WTC11 (cell line): ENCODE data around the gene EBI3. TPM values are rescaled to one million over a fixed set of nuclear protein-coding genes. Genes with fewer than 3 reads are reported as not detected.

ENCODE experiments used
- ATAC-seq: fragments of 200-7000 bp; cut with Tn5 transposase; 2 replicates; pipeline ENCODE4 v1.10.0; 2021; ENCODE audit warnings: mild to moderate bottlenecking, moderate library complexity
- CTCF ChIA-PET: fragments of 300-600 bp; sonication (Branson Sonifier 250); formaldehyde crosslinking; loops from one replicate; lab custom pipeline; 2021; ENCODE audit warnings: antibody characterized with exemption; lab: Charles Lee
- POLR2A ChIA-PET: fragments of 350-600 bp; sonication (Branson Sonifier 250); formaldehyde crosslinking; loops from one replicate; lab custom pipeline; 2021; ENCODE audit warnings: antibody characterized with exemption; lab: Charles Lee
- DNase-seq: peaks from one replicate; pipeline ENCODE4 v3.0.0; 2021; ENCODE audit warnings: low spot score
- H3K27ac Mint-ChIP-seq: 2 replicates; pipeline ENCODE4 v1.8.0; 2021; ENCODE audit warnings: mixed read lengths
- H3K27me3 Mint-ChIP-seq: 2 replicates; pipeline ENCODE4 v1.8.0; 2021; ENCODE audit warnings: low read depth, mild to moderate bottlenecking, moderate library complexity, mixed read lengths
- H3K36me3 Mint-ChIP-seq: 2 replicates; pipeline ENCODE4 v1.8.0; 2021; ENCODE audit warnings: mixed read lengths
- H3K4me1 Mint-ChIP-seq: 2 replicates; pipeline ENCODE4 v1.8.0; 2022; ENCODE audit warnings: mixed read lengths
- H3K4me3 Mint-ChIP-seq: 2 replicates; pipeline ENCODE4 v1.8.0; 2021; ENCODE audit warnings: mild to moderate bottlenecking, moderate library complexity, mixed read lengths
- H3K9me3 Mint-ChIP-seq: 2 replicates; pipeline ENCODE4 v1.8.0; 2021; ENCODE audit warnings: mixed read lengths
- FOXJ3 ChIP-seq: sonication (generic); formaldehyde crosslinking; IDR thresholded peaks from 2 replicates; pipeline ENCODE4 v1.9.0; 2021; ENCODE audit warnings: missing genetic modification reagents, mild to moderate bottlenecking, borderline replicate concordance
- FOXP1 ChIP-seq: sonication (generic); formaldehyde crosslinking; IDR thresholded peaks from 2 replicates; pipeline ENCODE4 v1.8.0; 2022; ENCODE audit warnings: missing genetic modification reagents, mild to moderate bottlenecking, moderate library complexity, borderline replicate concordance
- IRF2 ChIP-seq: sonication (generic); formaldehyde crosslinking; IDR thresholded peaks from 2 replicates; pipeline ENCODE4 v1.8.0; 2022; ENCODE audit warnings: low read depth, missing genetic modification reagents, borderline replicate concordance
- NR3C1 ChIP-seq: sonication (generic); formaldehyde crosslinking; conservative IDR thresholded peaks from 2 replicates; pipeline ENCODE4 v1.8.1; 2023; ENCODE audit warnings: low read depth, mild to moderate bottlenecking, missing genetic modification reagents
- PRRX2 ChIP-seq: fragments of 250-450 bp; sonication (Bioruptor Pico); IDR thresholded peaks from 2 replicates; pipeline ENCODE4 v1.8.0; 2021; ENCODE audit warnings: mild to moderate bottlenecking
- RORB ChIP-seq: fragments of 250-450 bp; sonication (Bioruptor Pico); IDR thresholded peaks from 2 replicates; pipeline ENCODE4 v1.9.0; 2021; ENCODE audit warnings: mild to moderate bottlenecking
- SP1 ChIP-seq: sonication (generic); formaldehyde crosslinking; conservative IDR thresholded peaks from 2 replicates; pipeline ENCODE4 v1.8.1; 2022; ENCODE audit warnings: missing genetic modification reagents
- TCF7 ChIP-seq: sonication (generic); formaldehyde crosslinking; IDR thresholded peaks from 2 replicates; pipeline ENCODE4 v1.8.0; 2022; ENCODE audit warnings: mild to moderate bottlenecking, low read depth, missing genetic modification reagents, moderate library complexity
- TP53 ChIP-seq: sonication (generic); formaldehyde crosslinking; IDR thresholded peaks from 2 replicates; pipeline ENCODE4 v1.8.1; 2023; ENCODE audit warnings: mild to moderate bottlenecking, missing genetic modification reagents
- total RNA-seq: library from RNA; stranded (reverse); gene quantifications from 3 replicates; pipeline ENCODE4 v1.2.3, GENCODE V29; 2021
- TF ChIP-seq, protein P1 (sequence below): sonication (generic); formaldehyde crosslinking; IDR thresholded peaks from 2 replicates; pipeline ENCODE4 v1.8.1; 2023; ENCODE audit warnings: mild to moderate bottlenecking, missing genetic modification reagents, borderline replicate concordance
- TF ChIP-seq, protein P2 (sequence below): sonication (generic); formaldehyde crosslinking; IDR thresholded peaks from 2 replicates; pipeline ENCODE4 v1.8.1; 2022; ENCODE audit warnings: mild to moderate bottlenecking, missing genetic modification reagents, moderate library complexity, borderline replicate concordance
- TF ChIP-seq, protein P3 (sequence below): sonication (generic); formaldehyde crosslinking; IDR thresholded peaks from 2 replicates; pipeline ENCODE4 v1.8.0; 2023; ENCODE audit warnings: missing genetic modification reagents
- TF ChIP-seq, protein P4 (sequence below): fragments of 250-450 bp; sonication (Bioruptor Pico); conservative IDR thresholded peaks from 2 replicates; pipeline ENCODE4 v1.9.0; 2021; ENCODE audit warnings: mild to moderate bottlenecking
- TF ChIP-seq, protein P5 (sequence below): sonication (generic); formaldehyde crosslinking; IDR thresholded peaks from 2 replicates; pipeline ENCODE4 v1.8.1; 2022; ENCODE audit warnings: missing genetic modification reagents, borderline replicate concordance
- TF ChIP-seq, protein P6 (sequence below): sonication (generic); formaldehyde crosslinking; IDR thresholded peaks from 2 replicates; pipeline ENCODE4 v1.8.1; 2023; ENCODE audit warnings: mild to moderate bottlenecking, moderate library complexity, missing genetic modification reagents
- TF ChIP-seq, protein P7 (sequence below): fragments of 250-450 bp; sonication (Bioruptor Pico); IDR thresholded peaks from 2 replicates; pipeline ENCODE4 v1.9.0; 2021; ENCODE audit warnings: mild to moderate bottlenecking

The EBI3 gene
- total RNA-seq, 1 experiment from 2014 or later = 0.81 TPM

DNA sequence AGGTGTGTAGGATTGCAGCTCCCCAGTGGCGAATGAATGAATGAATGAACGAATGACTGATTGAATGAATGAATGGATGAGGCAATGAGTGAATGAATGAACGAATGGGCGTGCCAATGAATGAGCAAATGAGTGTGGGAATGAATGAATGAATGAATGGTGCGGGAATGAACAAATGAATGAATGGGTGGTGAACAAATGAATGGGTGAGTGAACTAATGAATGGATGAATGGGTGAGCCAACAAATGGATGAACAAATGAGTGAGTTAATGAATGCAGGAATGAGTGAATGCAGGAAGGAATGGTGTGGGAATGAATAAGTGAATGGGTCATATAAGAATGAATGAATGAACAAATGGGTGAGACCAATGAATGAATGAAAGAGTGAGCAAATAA is 32.1 kb upstream of the EBI3 start (continued):
- TF ChIP-seq, protein P1, sequence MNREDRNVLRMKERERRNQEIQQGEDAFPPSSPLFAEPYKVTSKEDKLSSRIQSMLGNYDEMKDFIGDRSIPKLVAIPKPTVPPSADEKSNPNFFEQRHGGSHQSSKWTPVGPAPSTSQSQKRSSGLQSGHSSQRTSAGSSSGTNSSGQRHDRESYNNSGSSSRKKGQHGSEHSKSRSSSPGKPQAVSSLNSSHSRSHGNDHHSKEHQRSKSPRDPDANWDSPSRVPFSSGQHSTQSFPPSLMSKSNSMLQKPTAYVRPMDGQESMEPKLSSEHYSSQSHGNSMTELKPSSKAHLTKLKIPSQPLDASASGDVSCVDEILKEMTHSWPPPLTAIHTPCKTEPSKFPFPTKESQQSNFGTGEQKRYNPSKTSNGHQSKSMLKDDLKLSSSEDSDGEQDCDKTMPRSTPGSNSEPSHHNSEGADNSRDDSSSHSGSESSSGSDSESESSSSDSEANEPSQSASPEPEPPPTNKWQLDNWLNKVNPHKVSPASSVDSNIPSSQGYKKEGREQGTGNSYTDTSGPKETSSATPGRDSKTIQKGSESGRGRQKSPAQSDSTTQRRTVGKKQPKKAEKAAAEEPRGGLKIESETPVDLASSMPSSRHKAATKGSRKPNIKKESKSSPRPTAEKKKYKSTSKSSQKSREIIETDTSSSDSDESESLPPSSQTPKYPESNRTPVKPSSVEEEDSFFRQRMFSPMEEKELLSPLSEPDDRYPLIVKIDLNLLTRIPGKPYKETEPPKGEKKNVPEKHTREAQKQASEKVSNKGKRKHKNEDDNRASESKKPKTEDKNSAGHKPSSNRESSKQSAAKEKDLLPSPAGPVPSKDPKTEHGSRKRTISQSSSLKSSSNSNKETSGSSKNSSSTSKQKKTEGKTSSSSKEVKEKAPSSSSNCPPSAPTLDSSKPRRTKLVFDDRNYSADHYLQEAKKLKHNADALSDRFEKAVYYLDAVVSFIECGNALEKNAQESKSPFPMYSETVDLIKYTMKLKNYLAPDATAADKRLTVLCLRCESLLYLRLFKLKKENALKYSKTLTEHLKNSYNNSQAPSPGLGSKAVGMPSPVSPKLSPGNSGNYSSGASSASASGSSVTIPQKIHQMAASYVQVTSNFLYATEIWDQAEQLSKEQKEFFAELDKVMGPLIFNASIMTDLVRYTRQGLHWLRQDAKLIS = no peak
- no peak for TF ChIP-seq RORB (CRISPR knock-in tag)
- TF ChIP-seq, protein P2, sequence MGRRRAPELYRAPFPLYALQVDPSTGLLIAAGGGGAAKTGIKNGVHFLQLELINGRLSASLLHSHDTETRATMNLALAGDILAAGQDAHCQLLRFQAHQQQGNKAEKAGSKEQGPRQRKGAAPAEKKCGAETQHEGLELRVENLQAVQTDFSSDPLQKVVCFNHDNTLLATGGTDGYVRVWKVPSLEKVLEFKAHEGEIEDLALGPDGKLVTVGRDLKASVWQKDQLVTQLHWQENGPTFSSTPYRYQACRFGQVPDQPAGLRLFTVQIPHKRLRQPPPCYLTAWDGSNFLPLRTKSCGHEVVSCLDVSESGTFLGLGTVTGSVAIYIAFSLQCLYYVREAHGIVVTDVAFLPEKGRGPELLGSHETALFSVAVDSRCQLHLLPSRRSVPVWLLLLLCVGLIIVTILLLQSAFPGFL = no peak
- TF ChIP-seq TCF7 (CRISPR knock-in tag) = no peak
- no peak for TF ChIP-seq SP1
- TF ChIP-seq, protein P3, sequence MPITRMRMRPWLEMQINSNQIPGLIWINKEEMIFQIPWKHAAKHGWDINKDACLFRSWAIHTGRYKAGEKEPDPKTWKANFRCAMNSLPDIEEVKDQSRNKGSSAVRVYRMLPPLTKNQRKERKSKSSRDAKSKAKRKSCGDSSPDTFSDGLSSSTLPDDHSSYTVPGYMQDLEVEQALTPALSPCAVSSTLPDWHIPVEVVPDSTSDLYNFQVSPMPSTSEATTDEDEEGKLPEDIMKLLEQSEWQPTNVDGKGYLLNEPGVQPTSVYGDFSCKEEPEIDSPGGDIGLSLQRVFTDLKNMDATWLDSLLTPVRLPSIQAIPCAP = no peak
- no peak for TF ChIP-seq NR3C1
- TF ChIP-seq TP53 (CRISPR knock-in tag) = no peak
- TF ChIP-seq FOXP1 (CRISPR knock-in tag) = no peak
- TF ChIP-seq, protein P4, sequence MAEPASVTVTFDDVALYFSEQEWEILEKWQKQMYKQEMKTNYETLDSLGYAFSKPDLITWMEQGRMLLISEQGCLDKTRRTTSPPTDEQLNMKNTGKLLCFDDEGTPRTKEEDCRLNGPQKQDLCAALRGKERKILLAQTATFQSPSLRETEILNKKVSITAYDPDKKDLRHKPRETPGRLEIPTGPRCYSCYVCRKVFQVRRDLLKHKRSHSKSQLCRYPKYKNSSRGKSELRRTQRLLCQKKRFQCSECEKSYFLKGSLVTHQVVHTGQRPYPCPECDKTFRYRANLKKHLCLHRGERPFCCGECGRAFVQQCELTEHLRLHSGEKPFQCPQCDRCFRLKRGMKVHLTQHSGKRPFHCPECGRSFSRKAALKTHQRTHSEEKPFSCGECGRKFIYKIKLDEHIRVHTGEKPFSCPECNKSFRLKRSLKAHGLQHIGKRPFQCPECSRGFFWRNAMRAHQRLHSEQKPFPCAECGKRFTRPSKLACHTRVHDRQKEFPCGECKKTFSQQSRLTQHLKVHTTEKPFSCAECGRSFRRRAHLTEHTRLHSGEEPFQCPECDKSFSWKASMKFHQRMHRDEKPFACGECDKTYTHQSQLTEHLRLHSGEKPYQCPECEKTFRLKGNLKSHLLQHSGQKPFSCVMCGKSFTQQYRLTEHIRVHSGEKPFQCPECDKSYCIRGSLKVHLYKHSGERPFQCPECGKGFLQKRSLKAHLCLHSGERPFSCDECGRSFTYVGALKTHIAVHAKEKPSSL = no peak
- TF ChIP-seq, protein P5, sequence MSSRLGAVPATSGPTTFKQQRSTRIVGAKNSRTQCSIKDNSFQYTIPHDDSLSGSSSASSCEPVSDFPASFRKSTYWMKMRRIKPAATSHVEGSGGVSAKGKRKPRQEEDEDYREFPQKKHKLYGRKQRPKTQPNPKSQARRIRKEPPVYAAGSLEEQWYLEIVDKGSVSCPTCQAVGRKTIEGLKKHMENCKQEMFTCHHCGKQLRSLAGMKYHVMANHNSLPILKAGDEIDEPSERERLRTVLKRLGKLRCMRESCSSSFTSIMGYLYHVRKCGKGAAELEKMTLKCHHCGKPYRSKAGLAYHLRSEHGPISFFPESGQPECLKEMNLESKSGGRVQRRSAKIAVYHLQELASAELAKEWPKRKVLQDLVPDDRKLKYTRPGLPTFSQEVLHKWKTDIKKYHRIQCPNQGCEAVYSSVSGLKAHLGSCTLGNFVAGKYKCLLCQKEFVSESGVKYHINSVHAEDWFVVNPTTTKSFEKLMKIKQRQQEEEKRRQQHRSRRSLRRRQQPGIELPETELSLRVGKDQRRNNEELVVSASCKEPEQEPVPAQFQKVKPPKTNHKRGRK (CRISPR knock-in tag) = no peak

DNA sequence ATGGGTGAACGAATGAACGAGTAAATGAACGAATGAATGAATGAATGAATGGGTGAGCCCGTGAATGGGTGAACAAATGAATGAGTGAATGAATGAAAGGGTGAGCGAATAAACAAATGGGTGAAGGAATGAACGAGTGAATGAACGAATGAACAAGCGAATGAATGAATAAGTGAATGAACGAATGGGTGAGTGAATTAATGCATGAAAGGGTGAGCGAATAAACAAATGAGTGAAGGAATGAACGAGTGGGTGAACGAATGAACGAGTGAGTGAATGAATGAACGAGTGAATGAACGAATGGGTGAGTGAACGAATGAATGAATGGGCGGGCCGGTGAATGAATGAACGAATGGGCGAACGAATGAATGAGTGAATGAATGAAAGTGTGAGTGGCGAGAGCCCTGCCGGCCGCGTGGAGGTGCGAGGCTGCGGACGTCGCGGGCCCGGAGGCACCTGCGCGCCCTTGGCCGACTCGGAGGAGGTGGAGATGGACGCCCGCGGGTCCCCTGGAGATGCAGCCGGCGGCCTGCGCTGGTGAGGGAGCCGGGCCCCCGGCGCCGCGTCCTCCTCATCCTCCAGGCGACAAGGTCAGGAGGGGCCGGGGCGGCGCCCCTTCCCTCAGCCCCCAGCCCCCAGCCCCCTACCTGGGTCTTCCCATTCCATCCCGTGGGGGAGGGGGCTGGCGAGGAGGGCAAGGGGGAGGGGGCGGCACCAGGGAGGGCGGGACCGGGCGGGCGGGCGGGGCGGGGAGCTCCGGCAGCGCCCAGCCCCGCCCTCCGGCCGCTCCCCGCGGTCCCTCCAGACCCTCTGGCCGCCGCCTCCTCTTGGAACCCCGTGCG is 31.5 kb upstream of the EBI3 start:
- no peak overlapping the region; the same call in 1 of the 2 replicates for H3K27ac Mint-ChIP-seq
- peak overlapping the region; percentile 70 for H3K4me3 Mint-ChIP-seq
- H3K27me3 Mint-ChIP-seq = peaks cover 53% of the 10 kb centered on the region
- peaks cover 23% of the 10 kb centered on the region for H3K4me1 Mint-ChIP-seq
- ATAC-seq (peak; percentile 72), DNase-seq (peak; percentile 77)
- peaks cover 5% of the 10 kb centered on the region; the same call in 1 of the 2 replicates for H3K36me3 Mint-ChIP-seq
- CTCF ChIA-PET = interaction anchor here (0.7 to 3.5 kb wide), 9 partner anchors 9 to 210 kb away, joined by 3 to 22 read pairs (median 6); no protein-coding TSS in a partner anchor
- POLR2A ChIA-PET = no interaction called here
- peaks cover 18% of the 10 kb centered on the region for H3K9me3 Mint-ChIP-seq
- no peak for TF ChIP-seq PRRX2 (CRISPR knock-in tag)
- no peak for TF ChIP-seq IRF2
- TF ChIP-seq, protein P5 (CRISPR knock-in tag) = 0 out of 2 replicates have a peak, but pooled peaks have one; percentile 90
- no peak for TF ChIP-seq FOXJ3 (CRISPR knock-in tag)
- TF ChIP-seq, protein P6, sequence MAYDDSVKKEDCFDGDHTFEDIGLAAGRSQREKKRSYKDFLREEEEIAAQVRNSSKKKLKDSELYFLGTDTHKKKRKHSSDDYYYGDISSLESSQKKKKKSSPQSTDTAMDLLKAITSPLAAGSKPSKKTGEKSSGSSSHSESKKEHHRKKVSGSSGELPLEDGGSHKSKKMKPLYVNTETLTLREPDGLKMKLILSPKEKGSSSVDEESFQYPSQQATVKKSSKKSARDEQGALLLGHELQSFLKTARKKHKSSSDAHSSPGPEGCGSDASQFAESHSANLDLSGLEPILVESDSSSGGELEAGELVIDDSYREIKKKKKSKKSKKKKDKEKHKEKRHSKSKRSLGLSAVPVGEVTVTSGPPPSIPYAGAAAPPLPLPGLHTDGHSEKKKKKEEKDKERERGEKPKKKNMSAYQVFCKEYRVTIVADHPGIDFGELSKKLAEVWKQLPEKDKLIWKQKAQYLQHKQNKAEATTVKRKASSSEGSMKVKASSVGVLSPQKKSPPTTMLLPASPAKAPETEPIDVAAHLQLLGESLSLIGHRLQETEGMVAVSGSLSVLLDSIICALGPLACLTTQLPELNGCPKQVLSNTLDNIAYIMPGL (CRISPR knock-in tag) = no peak
- TF ChIP-seq, protein P7, sequence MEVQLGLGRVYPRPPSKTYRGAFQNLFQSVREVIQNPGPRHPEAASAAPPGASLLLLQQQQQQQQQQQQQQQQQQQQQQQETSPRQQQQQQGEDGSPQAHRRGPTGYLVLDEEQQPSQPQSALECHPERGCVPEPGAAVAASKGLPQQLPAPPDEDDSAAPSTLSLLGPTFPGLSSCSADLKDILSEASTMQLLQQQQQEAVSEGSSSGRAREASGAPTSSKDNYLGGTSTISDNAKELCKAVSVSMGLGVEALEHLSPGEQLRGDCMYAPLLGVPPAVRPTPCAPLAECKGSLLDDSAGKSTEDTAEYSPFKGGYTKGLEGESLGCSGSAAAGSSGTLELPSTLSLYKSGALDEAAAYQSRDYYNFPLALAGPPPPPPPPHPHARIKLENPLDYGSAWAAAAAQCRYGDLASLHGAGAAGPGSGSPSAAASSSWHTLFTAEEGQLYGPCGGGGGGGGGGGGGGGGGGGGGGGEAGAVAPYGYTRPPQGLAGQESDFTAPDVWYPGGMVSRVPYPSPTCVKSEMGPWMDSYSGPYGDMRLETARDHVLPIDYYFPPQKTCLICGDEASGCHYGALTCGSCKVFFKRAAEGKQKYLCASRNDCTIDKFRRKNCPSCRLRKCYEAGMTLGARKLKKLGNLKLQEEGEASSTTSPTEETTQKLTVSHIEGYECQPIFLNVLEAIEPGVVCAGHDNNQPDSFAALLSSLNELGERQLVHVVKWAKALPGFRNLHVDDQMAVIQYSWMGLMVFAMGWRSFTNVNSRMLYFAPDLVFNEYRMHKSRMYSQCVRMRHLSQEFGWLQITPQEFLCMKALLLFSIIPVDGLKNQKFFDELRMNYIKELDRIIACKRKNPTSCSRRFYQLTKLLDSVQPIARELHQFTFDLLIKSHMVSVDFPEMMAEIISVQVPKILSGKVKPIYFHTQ = no peak
- TF ChIP-seq SP1 = no peak
